ENCODE data around the gene DEFB127.
A peak's percentile ranks its signal among the peaks of the same experiment; 100 is the strongest.
"Not testable (repeated sequence)": the region's sequence is repeated elsewhere in the genome, so short reads cannot be mapped to it uniquely, and the experiment has no call there.

Gene DEFB127, protein sequence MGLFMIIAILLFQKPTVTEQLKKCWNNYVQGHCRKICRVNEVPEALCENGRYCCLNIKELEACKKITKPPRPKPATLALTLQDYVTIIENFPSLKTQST

DNA sequence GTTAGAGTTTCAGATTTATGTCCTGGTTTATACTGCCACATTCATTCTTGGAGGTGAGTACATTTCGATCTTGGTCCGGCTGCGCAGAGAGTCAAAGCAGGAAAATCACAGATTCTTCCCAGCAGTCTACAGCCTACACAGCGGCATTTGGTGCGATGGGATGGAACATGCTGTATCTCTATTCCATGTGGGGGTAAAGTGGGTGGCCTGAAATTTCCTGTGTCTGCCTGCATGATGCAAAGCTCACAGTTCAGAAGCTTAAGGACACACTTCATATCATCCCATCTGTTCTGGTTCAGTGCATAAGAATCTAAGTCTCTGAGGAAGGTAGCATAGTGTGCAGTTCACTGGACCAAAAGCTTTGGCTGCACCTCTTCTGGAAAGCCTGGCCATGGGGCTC lies at the start of gene DEFB127:
DEFB127 (plus strand) TSS at position 301 of the 400 bp plus-strand sequence; CDS start at position 392, 91 bp downstream.
- DNase-seq = no peak

DNA sequence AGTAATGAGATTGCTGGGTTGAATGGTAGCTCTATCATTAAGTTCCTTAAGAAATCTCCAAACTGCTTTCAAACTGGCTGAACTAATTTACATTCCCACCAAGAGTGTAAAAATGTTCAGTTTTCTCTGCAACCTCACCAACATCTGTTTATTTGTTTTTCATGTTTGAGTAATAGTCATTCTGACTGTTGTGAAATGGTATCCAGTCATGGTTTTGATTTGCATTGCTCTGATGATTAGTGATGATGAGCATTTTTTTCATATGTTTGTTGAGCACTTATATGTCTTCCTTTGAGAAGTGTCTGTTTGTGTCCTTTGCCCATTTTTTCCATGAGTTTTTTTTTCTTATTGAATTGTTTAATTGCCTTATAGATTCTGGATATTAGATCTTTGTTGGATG lies 44.9 kb upstream of the DEFB127 start:
- DNase-seq = no peak

DNA sequence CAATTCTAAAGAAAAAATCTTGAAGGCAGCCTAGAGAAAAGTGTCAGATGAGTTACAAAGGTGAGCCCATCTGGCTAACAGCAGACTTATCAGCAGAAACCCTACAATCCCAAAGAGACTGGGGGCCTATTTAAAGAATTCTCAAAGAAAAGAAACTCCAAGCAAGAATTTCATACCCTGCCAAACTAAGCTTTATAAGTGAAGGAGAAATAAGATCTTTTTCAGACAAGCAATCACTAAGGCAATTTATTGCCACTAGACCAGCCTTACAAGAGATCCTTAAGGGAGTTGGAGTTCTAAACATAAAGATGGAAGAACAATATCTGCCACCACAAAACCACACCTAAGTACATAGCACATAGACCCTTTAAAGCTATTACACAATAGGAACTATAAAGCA lies 39.7 kb upstream of the DEFB127 start:
- no peak for DNase-seq

DNA sequence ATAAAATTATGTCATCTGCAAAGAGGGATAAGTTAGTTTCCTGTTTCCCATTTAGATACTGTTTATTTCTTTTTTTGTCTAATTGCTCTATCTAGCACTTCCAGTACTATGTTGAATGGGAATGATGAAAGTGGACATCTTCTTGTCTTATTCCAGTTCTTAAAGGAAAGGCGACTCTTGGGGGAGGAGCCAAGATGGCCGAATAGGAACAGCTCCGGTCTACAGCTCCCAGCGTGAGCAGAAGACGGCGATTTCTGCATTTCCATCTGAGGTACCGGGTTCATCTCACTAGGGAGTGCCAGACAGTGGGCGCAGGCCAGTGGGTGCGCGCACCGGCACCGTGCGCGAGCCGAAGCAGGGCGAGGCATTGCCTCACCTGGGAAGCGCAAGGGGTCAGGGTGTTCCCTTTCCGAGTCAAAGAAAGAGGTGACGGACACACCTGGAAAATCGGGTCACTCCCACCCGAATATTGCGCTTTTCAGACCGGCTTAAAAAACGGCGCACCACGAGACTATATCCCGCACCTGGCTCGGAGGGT lies 27.4 kb upstream of the DEFB127 start:
- not testable (repeated sequence) for DNase-seq

DNA sequence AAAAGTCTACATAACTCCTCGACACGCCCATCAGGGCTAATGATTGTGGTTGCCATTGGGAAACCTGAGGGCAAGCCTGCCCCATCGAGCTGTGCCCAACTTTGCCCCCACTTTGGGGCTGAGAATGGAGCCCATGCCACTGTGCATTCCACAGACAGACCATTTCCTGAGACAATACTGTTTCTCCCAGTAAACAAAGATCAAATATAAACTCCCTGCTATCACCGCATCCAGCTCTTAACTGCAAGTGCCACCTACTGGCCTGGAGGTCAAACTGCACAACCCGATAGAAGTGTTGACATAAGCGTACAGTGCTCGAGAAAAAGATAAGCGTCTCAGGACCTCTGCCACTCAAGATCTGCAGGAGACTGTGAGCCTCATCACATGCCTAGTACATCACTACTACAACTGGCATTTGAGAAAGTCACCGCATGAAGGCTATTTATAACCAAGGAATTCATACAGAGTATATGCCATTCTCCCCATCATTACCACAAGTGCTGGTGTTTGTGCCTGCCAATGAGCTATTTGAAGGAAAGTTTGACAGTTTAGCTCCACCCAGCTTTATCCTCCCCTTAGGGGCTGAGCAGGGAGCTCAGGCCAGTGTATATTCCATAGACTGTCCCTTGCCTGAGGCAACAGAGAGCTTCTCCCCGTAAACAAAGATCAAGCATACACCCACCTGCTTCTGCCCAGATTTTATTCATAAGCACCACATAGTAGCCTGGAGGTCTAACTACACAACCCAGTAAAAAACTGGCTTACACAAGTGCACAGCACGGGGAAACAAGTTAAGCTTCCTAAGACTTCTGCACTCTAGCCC lies 19.4 kb upstream of the DEFB127 start:
- DNase-seq = peak; percentile 2

DNA sequence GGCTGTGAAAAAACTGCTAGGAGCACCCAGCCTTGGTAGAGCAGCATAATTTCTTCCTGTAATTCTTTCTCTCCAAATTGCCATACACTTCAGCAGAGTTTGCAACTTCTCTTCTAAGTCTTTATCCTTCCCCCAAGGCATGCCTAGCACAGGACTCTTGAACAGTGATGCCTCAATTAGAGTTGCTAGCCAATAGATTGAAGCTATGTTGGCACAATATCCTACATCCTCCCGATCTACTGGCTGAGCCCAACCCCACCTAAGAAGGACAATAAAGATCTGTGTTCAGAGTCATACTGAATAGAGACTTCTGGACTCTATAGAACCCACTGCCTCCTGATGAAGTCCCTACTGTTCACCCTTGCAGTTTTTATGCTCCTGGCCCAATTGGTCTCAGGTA lies 15.0 kb upstream of the DEFB127 start, which contains the start of gene DEFB126:
DEFB126 (plus strand) TSS at position 301 of the 400 bp plus-strand sequence; CDS start at position 340, 39 bp downstream.
- DNase-seq = no peak

DNA sequence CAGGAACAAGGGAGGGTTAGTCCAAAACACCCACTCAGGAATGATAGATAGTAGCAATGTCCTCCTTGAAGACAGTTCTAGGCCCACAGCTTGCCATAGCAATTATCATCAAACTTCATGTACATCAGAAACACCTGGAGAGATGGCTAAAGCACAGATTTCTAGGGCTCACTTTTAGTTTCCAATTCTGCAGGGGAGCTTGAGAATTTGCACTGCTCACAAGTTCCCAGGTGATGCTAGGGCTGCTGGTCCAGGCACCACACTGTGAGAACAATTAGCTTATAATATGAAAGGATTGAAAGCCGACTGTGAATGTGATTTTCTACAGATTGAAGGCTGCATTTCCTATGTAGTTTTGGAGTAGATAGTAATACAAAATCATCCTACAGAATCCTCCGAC lies 11.4 kb upstream of the DEFB127 start:
- no peak for DNase-seq

DNA sequence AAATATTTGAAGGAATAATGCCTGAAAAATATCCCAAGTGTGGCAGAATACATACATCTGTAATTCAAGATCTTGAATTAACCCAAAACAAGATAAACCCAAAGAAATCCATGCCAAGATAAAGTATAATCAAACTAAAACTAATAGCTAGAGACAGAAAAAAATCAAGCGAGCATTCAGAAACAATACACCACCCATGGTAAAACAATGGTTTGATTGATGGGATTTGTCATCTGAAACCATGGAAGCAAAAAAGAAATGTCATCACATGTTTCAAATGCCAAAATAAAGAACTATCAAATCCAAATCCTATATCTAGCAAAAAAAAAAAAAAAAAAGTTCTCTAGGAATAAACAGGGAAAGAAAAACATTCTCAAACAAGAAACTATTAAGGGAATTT lies 5.1 kb upstream of the DEFB127 start:
- DNase-seq = no peak

DNA sequence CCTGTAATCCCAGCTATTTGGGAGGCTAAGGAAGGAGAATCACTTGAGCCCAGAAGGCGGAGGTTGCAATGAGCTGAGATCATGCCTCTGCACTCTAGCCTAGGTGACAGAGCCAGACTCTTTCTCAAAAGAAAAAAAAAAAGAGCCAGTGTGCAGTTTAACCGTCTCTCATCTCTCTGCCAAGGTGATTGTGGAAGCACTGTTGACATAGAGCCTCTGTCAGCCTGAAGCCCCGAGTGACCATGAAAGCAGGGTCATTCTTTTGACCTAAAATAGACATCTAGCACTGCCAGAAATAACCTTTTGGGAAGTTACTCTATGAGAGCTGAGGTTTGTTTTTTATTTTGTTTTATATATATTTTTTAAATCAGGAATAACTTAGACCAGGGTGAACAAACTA lies 7.4 kb downstream of the DEFB127 start:
- no peak for DNase-seq

DNA sequence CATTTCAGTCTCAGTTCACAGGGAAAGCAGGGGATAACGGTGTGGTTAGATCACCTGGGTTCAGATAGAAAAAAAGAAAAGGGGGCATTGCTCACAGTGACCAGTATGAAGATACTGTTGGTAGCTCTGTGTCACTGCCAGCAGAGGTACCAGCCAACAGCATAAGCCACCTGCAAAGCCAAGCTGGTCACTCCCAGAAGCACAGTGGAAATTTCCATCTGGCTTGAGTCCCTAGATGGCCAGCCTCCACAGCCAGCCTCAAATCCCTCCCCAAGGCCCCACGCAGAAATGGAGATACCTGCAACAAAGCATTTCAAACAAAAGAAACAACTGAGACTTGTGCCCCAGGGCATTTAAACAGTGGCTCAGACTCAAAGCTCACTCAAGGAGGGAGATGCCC lies 11.6 kb downstream of the DEFB127 start:
- DNase-seq = no peak

DNA sequence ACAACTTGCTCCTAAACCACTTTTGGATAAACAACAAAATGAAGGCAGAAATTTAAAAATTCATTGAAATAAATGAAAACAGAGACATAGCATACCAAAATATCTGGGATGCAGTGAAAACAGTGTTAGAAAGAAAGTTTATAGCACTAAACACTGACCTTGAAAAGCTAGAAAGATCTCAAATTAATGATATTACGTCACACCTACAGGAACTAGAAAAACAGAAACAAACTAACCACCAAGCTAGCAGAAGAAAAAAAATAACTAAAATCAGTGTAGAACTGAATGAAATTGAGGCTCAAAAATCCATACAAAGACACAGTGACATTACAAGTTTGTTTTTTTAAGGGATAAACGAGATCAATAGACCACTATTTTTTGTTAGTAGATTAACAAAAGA lies 27.0 kb downstream of the DEFB127 start:
- no peak for DNase-seq

DNA sequence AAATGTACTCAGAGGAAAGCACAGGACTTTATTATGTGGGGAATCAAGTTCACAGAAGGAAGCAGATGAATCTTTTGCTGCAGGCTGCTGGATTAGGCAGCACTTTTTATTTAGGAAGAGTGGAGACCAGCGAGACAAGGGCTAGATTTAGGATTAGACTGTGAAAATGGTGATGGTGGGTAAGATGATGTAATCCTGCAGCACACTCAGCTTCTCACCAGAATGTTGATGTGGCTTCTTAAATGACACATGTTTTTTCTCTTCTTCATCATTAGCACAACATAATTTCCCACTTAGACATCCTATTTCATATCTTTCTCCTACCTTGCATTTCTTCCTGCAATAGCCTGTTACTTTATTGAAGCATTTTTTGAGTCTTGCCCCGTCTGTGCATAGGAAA lies 30.5 kb downstream of the DEFB127 start:
- DNase-seq = no peak

DNA sequence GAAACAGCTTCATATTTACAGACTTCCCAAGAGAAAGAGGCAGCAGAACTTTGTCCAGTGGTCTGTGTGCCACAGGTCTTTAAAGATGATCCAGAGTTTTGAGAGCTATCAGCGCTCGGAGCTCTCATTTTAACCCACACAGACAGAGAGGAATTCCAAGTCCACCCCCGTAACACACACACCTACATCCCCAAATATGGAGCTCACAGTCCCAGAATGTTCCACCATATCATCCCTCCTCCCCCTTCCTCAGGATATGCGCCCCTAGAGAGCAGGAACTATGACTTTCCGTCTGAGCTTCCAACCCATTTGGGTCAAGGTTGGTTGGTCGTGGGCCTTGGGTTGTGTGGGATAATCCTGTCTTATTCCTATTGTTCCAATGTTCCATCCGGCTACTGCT lies 32.4 kb downstream of the DEFB127 start, which contains the start of gene DEFB128:
DEFB128 (minus strand) TSS at position 101 of the 400 bp plus-strand sequence; CDS start at position 13, 88 bp downstream.
- DNase-seq = no peak

DNA sequence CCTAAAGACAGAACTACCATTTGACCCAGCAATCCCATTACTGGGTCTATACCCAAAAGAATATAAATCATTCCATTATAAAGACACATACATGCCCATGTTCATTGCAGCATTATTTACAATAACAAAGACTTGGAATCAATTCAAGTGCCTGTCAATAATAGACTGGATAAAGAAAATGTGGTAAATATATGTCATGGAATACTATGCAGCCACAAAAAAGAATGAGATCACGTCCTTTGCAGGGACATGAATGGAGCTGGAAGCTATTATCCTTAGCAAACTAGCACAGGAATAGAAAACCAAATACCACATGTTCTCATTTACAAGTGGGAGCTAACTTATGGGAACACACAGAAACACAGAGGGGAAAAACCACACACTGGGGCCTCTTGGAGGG lies 41.0 kb downstream of the DEFB127 start:
- no peak for DNase-seq

DNA sequence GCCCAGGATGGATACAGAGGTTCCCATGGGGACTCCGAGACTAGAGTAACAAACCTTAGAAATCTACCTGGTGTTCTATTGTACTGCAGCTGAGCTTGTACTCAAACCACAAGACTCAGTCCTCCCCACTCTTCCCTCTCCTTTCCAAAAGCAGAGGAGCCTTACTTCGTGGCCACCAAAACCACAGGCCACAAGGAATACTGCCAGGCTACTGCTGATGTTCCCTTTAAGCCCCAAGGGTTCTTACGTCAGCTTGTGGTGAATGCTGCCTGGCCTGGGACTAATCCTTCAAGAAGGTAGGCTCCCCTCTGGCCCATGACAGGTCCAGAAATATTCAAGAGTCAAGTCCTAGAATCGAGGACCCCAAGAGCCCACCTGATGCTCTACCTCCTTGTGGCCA lies 42.7 kb downstream of the DEFB127 start:
- no peak for DNase-seq

DNA sequence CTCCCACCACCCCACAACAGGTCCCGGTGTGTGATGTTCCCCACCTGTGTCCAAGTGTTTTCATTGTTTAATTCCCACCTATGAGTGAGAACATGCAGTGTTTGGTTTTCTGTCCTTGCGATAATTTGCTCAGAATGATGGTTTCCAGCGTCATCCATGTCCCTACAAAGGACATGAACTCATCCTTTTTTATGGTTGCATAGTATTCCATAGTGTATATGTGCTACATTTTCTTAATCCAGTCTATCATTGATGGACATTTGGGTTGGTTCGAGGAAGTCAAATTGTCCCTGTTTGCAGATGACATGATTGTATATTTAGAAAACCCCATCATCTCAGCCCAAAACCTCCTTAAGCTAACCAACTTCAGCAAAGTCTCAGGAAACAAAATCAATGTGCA lies 46.4 kb downstream of the DEFB127 start:
- DNase-seq = not testable (repeated sequence)

All from NCI-H1092 treated with DMSO at 0.1 percent for 48 hours (cell line).